Memory B cell (primary cell): Measurements from ENCODE around the gene SNN.

Experiments used
- ATAC-seq: fragments of 150-1000 bp; cut with Tn5 transposase; 2 replicates; pipeline ENCODE4 v1.10.0; 2021; ENCODE audit warnings: low read depth, mild to moderate bottlenecking, moderate library complexity
- DNase-seq, 2 donors: peaks; one replicate each; pipeline ENCODE4 v3.0.0; 2022; ENCODE audit warnings: low spot score in 2 of 2
- H3K27ac Mint-ChIP-seq: one replicate; pipeline ENCODE4 v1.8.0; 2022; ENCODE audit warnings: mild to moderate bottlenecking, moderate library complexity, mixed read lengths
- H3K27me3 Mint-ChIP-seq: one replicate; pipeline ENCODE4 v1.8.0; 2022; ENCODE audit warnings: mixed read lengths
- H3K36me3 Mint-ChIP-seq: one replicate; pipeline ENCODE4 v1.8.0; 2022; ENCODE audit warnings: mild to moderate bottlenecking, mixed read lengths
- H3K4me1 Mint-ChIP-seq: one replicate; pipeline ENCODE4 v1.8.0; 2022; ENCODE audit warnings: mixed read lengths
- H3K4me3 Mint-ChIP-seq: one replicate; pipeline ENCODE4 v1.8.0; 2022; ENCODE audit warnings: mild to moderate bottlenecking, moderate library complexity, mixed read lengths
- H3K9me3 Mint-ChIP-seq: one replicate; pipeline ENCODE4 v1.8.0; 2022; ENCODE audit warnings: mixed read lengths

SNN gene

DNA sequence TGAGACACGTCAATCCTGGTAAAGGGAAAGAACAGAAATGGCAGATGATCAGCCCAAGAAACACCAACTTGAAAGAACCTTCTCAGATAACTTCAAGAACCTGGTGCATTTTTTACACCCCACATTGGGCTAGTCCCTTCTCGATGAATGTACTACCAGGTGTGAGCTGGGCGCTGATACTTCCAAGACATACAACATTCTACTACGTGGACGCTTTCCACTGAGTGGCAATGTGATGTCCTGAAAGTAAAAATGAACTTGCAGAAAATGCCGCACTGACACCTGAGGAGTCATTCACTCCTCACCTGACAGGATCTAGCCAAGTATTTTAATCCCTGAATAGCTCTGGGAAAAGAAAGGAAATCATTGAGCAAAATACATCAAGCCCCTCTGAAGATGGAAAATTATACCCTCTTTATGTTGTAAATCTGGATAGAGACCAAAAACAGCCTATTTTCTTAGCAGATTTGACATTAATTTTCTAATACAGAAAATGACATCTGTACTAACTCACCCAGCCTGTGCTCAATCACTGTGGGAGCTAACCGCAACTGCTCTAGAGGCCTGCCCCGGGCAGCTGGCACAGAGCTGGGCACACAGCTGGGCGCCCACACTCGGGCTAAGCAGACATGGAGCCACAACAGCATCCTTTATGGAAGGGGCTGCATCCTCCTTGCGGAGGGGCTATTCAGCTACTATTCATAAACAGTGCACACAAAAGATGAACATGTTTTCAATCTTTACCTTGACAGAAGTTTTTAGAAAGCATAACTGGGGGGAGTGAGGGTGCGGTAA, 16.2 kb downstream of the SNN start:
- peaks cover 47% of the 10 kb centered on the region for H3K4me1 Mint-ChIP-seq
- no peaks in the 10 kb centered on the region for H3K9me3 Mint-ChIP-seq
- no peak for DNase-seq
- H3K27ac Mint-ChIP-seq, result peak overlapping the region; percentile 99
- H3K36me3 Mint-ChIP-seq, result peaks cover 19% of the 10 kb centered on the region
- no peaks in the 10 kb centered on the region for H3K27me3 Mint-ChIP-seq
- ATAC-seq, result no peak
- no peak overlapping the region for H3K4me3 Mint-ChIP-seq

DNA sequence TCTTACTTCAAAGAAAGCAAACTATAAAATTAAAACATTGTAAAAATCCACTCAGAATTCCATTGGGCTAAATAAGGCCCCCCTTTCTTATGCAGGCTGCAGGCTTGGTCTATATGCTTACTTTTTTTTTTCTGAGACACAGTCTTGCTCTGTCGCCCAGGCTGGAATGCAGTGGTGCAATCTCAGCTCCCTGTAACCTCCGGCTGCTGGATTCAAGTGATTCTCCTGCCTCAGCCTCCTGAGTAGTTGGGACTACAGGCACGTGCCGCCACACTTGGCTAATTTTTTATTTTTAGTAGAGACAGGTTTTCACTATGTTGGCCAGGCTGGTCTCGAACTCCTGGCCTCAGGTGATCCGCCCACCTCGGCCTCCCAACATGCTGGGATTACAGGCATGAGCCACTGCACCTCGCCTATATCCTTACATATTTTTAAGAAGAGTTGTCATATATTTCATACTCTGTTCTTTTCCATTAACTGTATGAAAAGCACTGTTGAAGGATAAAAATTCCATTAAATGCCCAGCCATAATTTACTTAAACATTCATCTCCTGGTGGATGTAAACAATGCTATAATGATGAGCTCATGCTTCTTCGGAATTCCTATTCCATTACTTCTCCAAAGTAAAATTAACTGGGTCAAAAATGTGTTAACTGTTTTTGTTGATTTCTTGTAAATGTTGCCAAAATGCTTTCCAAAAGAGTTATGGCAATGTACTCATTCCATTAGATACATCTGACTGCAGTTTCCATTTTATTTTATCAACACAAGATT, 17.8 kb downstream of the SNN start:
- peaks cover 22% of the 10 kb centered on the region for H3K36me3 Mint-ChIP-seq
- ATAC-seq (no peak), DNase-seq (no peak)
- peaks cover 40% of the 10 kb centered on the region for H3K4me1 Mint-ChIP-seq
- peak overlapping the region; percentile 78 for H3K27ac Mint-ChIP-seq
- H3K4me3 Mint-ChIP-seq, result no peak overlapping the region
- H3K27me3 Mint-ChIP-seq, result no peaks in the 10 kb centered on the region
- H3K9me3 Mint-ChIP-seq, result no peaks in the 10 kb centered on the region

DNA sequence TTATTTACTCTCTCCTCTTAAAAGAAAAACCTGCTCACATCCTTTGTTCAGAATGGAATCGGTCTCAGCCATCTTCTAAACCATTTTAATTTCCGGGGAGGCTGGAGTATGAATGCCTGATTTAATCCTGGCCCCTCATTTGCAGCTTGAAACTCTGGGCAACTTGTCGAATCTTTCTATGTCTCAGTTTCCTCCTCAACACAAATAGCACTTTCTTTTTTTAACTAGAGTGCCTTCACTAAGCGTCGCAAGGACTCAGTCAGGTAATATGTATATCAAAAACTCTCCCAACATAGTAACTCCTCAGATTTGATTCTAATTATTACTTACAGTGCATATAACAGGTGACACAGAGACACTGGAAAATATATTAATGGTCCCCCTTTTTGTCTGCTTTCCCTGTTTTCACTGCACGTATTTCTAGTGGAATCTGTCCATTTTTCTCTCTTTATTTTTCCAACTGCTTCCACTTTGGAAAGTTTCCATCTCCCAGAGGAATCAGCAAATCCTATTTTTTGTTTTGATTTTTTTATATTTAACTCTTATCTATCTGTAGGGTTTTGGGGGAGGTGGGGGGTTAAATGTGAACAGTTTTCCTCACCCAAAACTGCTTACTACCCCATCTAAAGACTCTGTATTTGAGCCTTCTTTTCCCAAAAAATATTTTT, 18.6 kb downstream of the SNN start:
- peak overlapping the region; percentile 78 for H3K27ac Mint-ChIP-seq
- H3K27me3 Mint-ChIP-seq, result no peaks in the 10 kb centered on the region
- peaks cover 30% of the 10 kb centered on the region for H3K36me3 Mint-ChIP-seq
- H3K4me3 Mint-ChIP-seq, result peak overlapping the region; percentile 17
- no peaks in the 10 kb centered on the region for H3K9me3 Mint-ChIP-seq
- DNase-seq (no peak), ATAC-seq (no peak)
- peaks cover 33% of the 10 kb centered on the region for H3K4me1 Mint-ChIP-seq

DNA sequence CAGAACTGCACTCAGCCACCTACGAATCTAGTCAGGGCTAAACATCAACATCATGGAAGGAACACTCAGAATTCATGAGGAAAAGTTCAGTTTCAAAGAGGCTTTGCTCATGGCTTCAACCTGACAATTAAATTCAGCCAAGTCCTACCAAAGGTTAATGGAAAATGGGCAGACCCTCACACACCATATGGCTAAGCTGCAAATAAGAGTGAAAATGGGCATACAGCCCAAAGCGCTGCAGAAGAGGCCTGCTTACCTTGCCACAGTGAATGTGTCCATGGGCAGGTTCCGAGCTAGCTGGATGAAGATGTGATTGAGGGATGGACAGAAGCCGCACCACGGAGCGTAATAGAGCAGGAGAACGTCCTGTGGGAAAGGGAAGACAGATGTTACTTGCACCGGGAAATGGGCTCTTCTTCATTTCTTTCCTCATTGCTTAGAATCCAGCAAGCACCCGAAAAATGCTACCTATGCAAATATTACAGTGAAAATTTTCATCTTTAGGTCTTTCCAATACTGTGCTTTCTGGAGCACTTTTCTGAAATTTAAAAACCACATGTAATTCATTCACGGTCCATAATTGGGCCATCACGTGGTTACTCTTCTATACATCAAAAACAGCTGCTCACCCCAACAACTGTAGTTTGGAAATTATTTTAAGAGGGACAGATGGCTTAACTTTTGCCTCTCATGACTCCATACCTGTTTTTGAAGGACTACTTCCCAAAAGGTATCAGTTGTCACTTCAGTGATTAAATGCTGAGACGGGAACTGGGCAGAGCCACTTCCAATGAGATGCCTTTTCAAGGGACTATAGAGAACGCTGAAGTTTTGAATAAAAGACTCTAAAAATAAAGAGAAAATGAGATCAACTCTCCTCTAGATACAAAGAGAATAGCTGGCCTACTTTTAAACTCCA, 19.6 kb downstream of the SNN start:
- ATAC-seq, result no peak
- Mint-ChIP-seq H3K27ac (peak overlapping the region; percentile 98), H3K4me3 (no peak overlapping the region)

DNA sequence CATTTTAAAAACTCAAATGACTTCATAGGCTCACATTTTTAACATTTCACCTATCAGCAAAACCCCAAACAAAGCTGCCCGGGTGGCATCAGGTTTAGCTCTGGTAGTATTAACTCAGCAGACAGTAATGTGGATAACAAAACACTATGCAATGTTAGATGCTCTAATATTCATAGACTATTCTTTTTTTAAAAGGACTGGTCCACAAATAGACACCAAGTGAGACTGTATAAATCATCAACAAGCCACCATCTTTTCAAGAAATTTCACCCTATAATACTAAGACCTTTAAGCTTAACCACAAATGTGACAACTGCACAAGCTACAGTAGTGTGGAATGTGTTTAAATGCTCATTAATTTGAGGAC, 20.2 kb downstream of the SNN start:
- peak overlapping the region; percentile 98 for H3K27ac Mint-ChIP-seq

More for the DNA sequence above, 19.6 kb downstream of the SNN start:
- no peak for DNase-seq
- peaks cover 24% of the 10 kb centered on the region for H3K4me1 Mint-ChIP-seq
- H3K27me3 Mint-ChIP-seq, result no peaks in the 10 kb centered on the region
- H3K36me3 Mint-ChIP-seq, result peaks cover 38% of the 10 kb centered on the region
- no peaks in the 10 kb centered on the region for H3K9me3 Mint-ChIP-seq

DNA sequence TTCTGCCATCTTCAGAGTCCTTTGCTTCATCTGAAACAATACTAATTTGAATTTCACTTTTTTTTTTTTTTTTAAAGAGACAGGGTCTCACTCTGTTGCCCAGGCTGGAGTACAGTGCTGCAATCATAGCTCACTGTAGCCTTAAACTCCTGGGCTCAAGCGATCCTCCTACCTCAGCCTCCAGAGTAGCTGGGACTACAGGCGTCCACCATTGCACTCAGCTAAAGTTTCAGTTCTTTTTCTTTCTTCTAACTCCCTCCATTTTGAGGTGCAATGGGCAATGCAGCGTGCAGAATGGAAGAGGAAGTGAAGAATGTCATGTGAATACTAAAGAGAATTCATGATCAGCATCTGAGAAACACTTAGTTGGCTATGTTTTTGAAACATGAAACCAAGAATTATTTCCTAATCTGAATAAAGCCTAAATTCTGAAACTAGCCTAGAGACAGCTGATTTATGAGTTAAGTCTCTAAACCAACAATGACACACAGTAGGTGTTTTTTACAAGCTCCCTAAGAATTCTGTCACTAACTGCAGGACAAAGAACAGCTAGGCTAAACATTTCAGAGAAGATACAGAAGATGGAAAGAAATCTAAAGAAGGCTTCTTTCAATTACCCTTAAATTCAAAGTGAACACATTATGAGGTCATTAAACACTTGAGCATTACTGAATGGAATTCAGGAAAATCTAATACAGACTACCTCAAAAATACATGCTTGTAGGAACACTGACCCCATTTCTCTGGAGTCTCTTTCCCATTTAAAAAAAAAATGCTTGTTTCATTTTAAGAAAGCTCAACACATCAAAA, 21.0 kb downstream of the SNN start:
- Mint-ChIP-seq H3K36me3 (peaks cover 39% of the 10 kb centered on the region), H3K27me3 (no peaks in the 10 kb centered on the region), H3K27ac (peak overlapping the region; percentile 98), H3K4me3 (peak overlapping the region; percentile 53), H3K4me1 (peaks cover 24% of the 10 kb centered on the region), H3K9me3 (no peaks in the 10 kb centered on the region)
- ATAC-seq, result peak; percentile 100
- DNase-seq, result peak in 1 of 2 donors; percentile 57

More for the DNA sequence above, 20.2 kb downstream of the SNN start:
- H3K27me3 Mint-ChIP-seq, result no peaks in the 10 kb centered on the region
- H3K9me3 Mint-ChIP-seq, result no peaks in the 10 kb centered on the region
- peaks cover 24% of the 10 kb centered on the region for H3K4me1 Mint-ChIP-seq
- no peak for ATAC-seq
- H3K36me3 Mint-ChIP-seq, result peaks cover 42% of the 10 kb centered on the region
- DNase-seq, result no peak
- H3K4me3 Mint-ChIP-seq, result no peak overlapping the region

DNA sequence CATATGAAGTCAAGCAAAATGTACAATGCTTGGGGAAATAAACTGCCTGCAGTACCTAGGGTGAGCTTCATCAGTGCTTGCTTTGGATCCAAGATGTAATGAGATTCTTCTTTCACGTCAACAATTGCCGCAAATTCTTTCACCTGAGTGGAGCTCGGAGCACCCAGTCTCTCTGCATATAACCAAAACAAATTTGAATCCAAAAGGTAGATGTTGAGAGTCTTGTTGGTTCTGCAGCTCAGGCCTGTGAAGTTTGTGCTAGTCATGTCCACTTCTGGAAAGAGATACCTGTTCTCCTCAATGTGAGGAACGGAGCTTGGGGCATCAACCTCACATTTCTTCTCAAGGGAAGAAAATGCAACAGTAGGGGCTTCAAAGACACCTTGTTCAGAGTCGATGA, 23.0 kb downstream of the SNN start:
- Mint-ChIP-seq H3K27me3 (no peaks in the 10 kb centered on the region), H3K9me3 (no peaks in the 10 kb centered on the region), H3K27ac (peak overlapping the region; percentile 98), H3K4me1 (peaks cover 30% of the 10 kb centered on the region), H3K36me3 (peaks cover 45% of the 10 kb centered on the region), H3K4me3 (no peak overlapping the region)
- ATAC-seq (no peak), DNase-seq (no peak)

DNA sequence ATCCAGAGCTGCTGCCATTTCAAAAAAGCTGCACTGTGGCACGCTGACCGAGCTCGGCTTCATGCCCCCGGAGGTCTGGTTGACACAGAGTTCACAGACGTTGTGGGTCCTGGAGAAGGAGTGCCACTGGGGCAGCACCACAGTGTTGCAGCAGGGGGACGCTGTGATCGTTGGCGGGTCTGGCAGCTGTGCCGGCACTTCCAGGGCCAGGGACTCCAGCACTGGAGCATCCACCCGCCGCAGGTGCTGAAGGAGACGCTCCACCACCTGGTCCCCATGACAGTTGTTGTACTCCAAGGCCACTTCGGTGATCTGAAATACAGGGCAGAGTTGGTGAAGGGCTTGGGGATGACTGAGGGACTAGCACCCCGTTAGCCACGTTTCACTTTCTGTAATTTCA, 23.5 kb downstream of the SNN start:
- Mint-ChIP-seq H3K27me3 (no peaks in the 10 kb centered on the region), H3K27ac (no peak overlapping the region), H3K36me3 (peaks cover 48% of the 10 kb centered on the region), H3K4me3 (no peak overlapping the region), H3K4me1 (peaks cover 27% of the 10 kb centered on the region), H3K9me3 (no peaks in the 10 kb centered on the region)
- DNase-seq (no peak), ATAC-seq (no peak)

DNA sequence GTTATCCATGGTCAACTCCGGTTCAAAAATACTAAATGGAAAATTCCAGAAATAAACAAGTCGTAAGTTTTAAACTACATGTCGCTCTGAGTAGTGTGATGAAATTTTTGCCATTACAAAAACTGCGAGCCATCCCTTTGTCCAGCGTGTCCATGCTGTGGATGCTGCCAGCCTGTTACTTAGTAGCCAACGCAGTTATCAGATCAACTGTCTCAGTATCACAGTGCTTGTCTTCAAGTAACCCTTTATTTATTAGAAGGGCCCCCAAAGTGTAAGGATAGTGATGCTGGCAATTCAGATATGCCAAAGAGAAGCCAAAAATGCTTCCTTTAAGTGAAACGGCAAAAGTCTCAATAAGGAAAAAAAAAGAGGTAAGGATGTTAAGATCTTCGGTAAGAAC, 23.9 kb downstream of the SNN start:
- peaks cover 48% of the 10 kb centered on the region for H3K36me3 Mint-ChIP-seq
- DNase-seq (no peak), ATAC-seq (no peak)
- H3K27me3 Mint-ChIP-seq, result no peaks in the 10 kb centered on the region
- H3K9me3 Mint-ChIP-seq, result no peaks in the 10 kb centered on the region
- H3K4me3 Mint-ChIP-seq, result no peak overlapping the region
- peak overlapping the region; percentile 38 for H3K27ac Mint-ChIP-seq
- H3K4me1 Mint-ChIP-seq, result peaks cover 27% of the 10 kb centered on the region

DNA sequence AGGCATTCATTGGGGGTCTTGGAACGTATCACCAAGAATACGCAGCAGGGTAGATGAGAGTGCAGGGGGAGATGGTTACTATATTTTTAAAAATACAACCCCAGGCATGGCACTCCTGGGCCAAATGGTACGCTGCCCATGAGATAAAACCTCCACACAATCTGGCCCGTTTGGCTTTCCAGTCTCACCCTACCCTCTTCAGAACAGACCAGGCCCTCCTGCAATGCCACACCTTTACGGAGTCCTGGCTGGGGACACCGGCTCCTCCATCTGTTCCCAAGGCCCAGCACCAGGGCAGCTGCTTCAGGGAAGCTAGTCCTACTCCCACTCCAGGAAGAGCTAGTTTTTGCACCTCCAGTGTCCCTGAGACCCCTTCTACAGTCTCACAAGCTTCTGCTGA, 24.4 kb downstream of the SNN start:
- Mint-ChIP-seq H3K4me1 (peaks cover 24% of the 10 kb centered on the region), H3K9me3 (no peaks in the 10 kb centered on the region), H3K27me3 (no peaks in the 10 kb centered on the region), H3K36me3 (peaks cover 44% of the 10 kb centered on the region), H3K27ac (peak overlapping the region; percentile 38), H3K4me3 (no peak overlapping the region)
- no peak for DNase-seq
- no peak for ATAC-seq

DNA sequence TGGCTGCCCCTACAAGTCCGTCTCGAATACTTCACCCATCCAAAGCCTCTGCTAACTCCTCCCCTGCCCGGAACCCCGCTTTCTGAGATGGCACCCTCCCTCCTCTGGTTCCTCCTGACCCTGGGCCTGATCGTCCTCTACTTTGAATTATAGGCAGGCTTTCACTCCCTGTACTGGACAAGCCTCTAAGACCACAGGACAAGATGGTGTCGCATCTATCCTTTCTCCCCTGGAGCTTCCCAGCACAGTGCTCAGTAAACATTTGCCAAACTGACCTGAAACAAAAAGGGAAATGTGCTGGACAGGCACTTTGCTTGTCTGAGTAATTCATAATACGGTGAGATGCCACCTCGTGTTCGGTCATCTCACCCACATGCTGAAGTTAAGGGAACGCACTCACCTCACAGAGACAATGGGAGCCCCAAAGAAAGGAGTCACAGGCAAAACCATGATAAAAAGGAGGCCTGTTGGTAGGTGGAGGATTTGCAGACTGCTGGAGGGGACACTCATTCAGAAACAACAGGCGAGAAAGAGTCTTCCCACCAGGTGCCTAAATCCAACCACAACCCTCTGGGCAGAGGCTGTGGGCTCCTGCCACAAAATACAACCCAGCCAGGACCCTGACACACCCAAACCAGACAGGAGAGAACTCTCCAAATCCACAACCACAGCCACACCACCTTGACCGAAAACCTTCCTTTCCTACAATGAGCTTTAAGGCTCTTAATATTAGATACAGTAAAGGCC, 28.2 kb downstream of the SNN start:
- H3K4me3 Mint-ChIP-seq, result no peak overlapping the region
- no peak for DNase-seq
- no peaks in the 10 kb centered on the region for H3K27me3 Mint-ChIP-seq
- no peaks in the 10 kb centered on the region for H3K9me3 Mint-ChIP-seq
- no peak for ATAC-seq
- peaks cover 40% of the 10 kb centered on the region for H3K36me3 Mint-ChIP-seq
- H3K4me1 Mint-ChIP-seq, result peaks cover 14% of the 10 kb centered on the region
- peak overlapping the region; percentile 33 for H3K27ac Mint-ChIP-seq

DNA sequence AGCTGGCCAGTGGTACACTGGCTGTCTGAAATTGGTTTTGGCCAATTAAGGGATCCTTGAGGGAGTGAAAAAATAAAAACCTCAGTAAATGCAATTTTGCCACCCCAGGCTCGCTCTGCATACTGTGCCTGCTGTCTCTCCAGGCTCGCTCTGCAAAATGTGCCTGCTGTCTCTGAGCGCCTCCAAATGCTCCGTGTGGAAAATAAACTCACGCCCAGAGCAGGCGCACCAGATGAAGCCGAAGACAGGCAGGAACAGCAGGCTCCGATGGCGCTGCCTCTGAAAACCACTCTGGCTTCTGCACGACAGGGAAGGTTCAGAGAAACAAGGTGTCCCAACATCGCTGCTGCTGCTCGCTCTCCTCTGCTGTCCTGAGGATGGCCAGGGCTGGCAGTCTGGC, 29.1 kb downstream of the SNN start:
- Mint-ChIP-seq H3K27me3 (no peaks in the 10 kb centered on the region), H3K36me3 (peaks cover 35% of the 10 kb centered on the region), H3K9me3 (no peaks in the 10 kb centered on the region), H3K4me1 (peaks cover 14% of the 10 kb centered on the region), H3K4me3 (no peak overlapping the region), H3K27ac (peak overlapping the region; percentile 33)
- no peak for ATAC-seq
- DNase-seq, result no peak
